Loucy (cell line): ENCODE data around the gene CMTM7.

Source experiments
- H2AFZ ChIP-seq: fragments of 200-600 bp; sonication (generic); 2 replicates; pipeline ENCODE4 v1.6.0; 2016; ENCODE audit warnings: antibody characterized with exemption, mild to moderate bottlenecking, low read length, moderate library complexity
- H3F3A ChIP-seq: fragments of 200-600 bp; 2 replicates; pipeline ENCODE4 v1.6.0; 2016; ENCODE audit warnings: antibody characterized with exemption, low read depth, mild to moderate bottlenecking
- H3K27me3 ChIP-seq: fragments of 200-600 bp; sonication (generic); 2 replicates; pipeline ENCODE4 v1.6.1; 2014; ENCODE audit warnings: low read length, mild to moderate bottlenecking; ENCODE audit not compliant: insufficient read depth, poor library complexity, severe bottlenecking
- H3K36me3 ChIP-seq: fragments of 200-600 bp; sonication (generic); 2 replicates; pipeline ENCODE4 v1.6.1; 2016; ENCODE audit warnings: low read length; ENCODE audit not compliant: insufficient read depth
- H3K4me1 ChIP-seq: fragments of 200-600 bp; sonication (generic); 2 replicates; pipeline ENCODE4 v1.5.1; 2014; ENCODE audit warnings: low read length, mild to moderate bottlenecking; ENCODE audit not compliant: insufficient read depth, poor library complexity, severe bottlenecking
- H3K4me2 ChIP-seq: fragments of 200-600 bp; sonication (generic); 2 replicates; pipeline ENCODE4 v1.6.0; 2014; ENCODE audit warnings: antibody characterized with exemption, low read length, low read depth, mild to moderate bottlenecking; ENCODE audit not compliant: poor library complexity, severe bottlenecking
- H3K4me3 ChIP-seq: fragments of 200-600 bp; sonication (generic); 2 replicates; pipeline ENCODE4 v1.5.1; 2014; ENCODE audit warnings: low read length, mild to moderate bottlenecking, mixed read lengths; ENCODE audit not compliant: poor library complexity, severe bottlenecking
- H3K79me2 ChIP-seq: fragments of 200-600 bp; sonication (generic); 2 replicates; pipeline ENCODE4 v1.6.1; 2014; ENCODE audit warnings: low read length; ENCODE audit not compliant: insufficient read depth
- H3K9ac ChIP-seq: fragments of 200-600 bp; sonication (generic); 2 replicates; pipeline ENCODE4 v1.6.0; 2014; ENCODE audit warnings: mild to moderate bottlenecking, low read depth, low read length, moderate library complexity; ENCODE audit not compliant: poor library complexity, severe bottlenecking
- H3K9me2 ChIP-seq: fragments of 200-600 bp; sonication (generic); replicated peaks from 2 replicates; pipeline ENCODE4 v1.6.1; 2016; ENCODE audit warnings: low read depth, low read length, mixed read lengths
- H3K9me3 ChIP-seq: fragments of 200-600 bp; sonication (generic); 2 replicates; pipeline ENCODE4 v1.6.1; 2014; ENCODE audit warnings: mild to moderate bottlenecking, antibody characterized with exemption, low read length, low read depth; ENCODE audit not compliant: insufficient read depth
- H4K20me1 ChIP-seq: fragments of 200-600 bp; sonication (generic); 2 replicates; pipeline ENCODE4 v1.6.0; 2014; ENCODE audit warnings: antibody characterized with exemption, low read length, mild to moderate bottlenecking; ENCODE audit not compliant: insufficient read depth, poor library complexity, severe bottlenecking
- CTCF ChIP-seq: fragments of 200-600 bp; sonication (generic); conservative IDR thresholded peaks from 2 replicates; pipeline ENCODE4 v1.5.1; 2014; ENCODE audit warnings: mild to moderate bottlenecking, antibody characterized with exemption, low read length
- EZH2phosphoT487 ChIP-seq: fragments of 200-600 bp; IDR thresholded peaks from 2 replicates; pipeline ENCODE4 v1.6.1; 2018; ENCODE audit warnings: antibody characterized with exemption, mild to moderate bottlenecking, moderate library complexity, borderline replicate concordance

CMTM7 gene

GRCh38 chr3:32435911-32436815 is 44.5 kb downstream of the CMTM7 start:
- TF ChIP-seq EZH2phosphoT487 (no peak), CTCF (no peak)
- no peaks in the 10 kb centered on the region; the same call in none of the 2 replicates for H3K79me2 ChIP-seq
- H3K4me1 ChIP-seq = peaks cover 9% of the 10 kb centered on the region
- H3F3A ChIP-seq = no peaks in the 10 kb centered on the region
- no peaks in the 10 kb centered on the region for H3K27me3 ChIP-seq
- H2AFZ ChIP-seq = no peak overlapping the region
- H3K4me3 ChIP-seq = no peak overlapping the region
- H4K20me1 ChIP-seq = no peaks in the 10 kb centered on the region
- no peak overlapping the region for H3K9ac ChIP-seq
- H3K4me2 ChIP-seq = no peak overlapping the region
- no peaks in the 10 kb centered on the region for H3K9me2 ChIP-seq
- no peaks in the 10 kb centered on the region for H3K9me3 ChIP-seq
- no peaks in the 10 kb centered on the region for H3K36me3 ChIP-seq

DNA sequence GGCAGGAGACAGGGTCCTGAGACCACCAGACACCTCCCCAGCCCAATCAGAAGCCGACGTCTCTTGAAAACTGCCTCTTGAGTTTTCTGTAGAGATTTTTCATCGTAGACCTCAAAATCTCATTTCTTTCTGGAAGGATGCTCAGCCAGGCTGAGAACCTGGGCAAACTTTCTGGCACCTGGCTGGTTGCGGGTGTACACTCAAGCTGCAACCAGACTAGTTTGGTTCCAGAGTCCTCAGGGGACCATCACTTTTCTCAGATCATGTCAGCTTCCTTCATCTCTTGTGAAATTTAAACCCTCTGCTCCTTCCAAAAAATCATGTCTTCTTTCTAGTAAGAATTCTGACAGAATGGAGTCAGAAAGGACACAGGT is 45.1 kb downstream of the CMTM7 start:
- Histone ChIP-seq H3K9me3 (no peaks in the 10 kb centered on the region), H3K4me1 (peaks cover 9% of the 10 kb centered on the region), H3K4me2 (no peak overlapping the region), H3K9ac (no peak overlapping the region), H2AFZ (no peak overlapping the region), H4K20me1 (no peaks in the 10 kb centered on the region), H3K27me3 (no peaks in the 10 kb centered on the region), H3K9me2 (no peaks in the 10 kb centered on the region), H3K36me3 (no peaks in the 10 kb centered on the region), H3K79me2 (no peaks in the 10 kb centered on the region; the same call in none of the 2 replicates), H3F3A (no peaks in the 10 kb centered on the region), H3K4me3 (no peak overlapping the region)
- TF ChIP-seq CTCF (no peak), EZH2phosphoT487 (no peak)

GRCh38 chr3:32437896-32438295 is 46.2 kb downstream of the CMTM7 start:
- no peaks in the 10 kb centered on the region for H3F3A ChIP-seq
- no peaks in the 10 kb centered on the region for H4K20me1 ChIP-seq
- H3K27me3 ChIP-seq = no peaks in the 10 kb centered on the region
- H3K9ac ChIP-seq = no peak overlapping the region
- no peak overlapping the region for H2AFZ ChIP-seq
- no peaks in the 10 kb centered on the region for H3K9me3 ChIP-seq
- H3K4me3 ChIP-seq = no peak overlapping the region
- peaks cover 4% of the 10 kb centered on the region; the same call in 1 of the 2 replicates for H3K36me3 ChIP-seq
- no peaks in the 10 kb centered on the region; the same call in none of the 2 replicates for H3K79me2 ChIP-seq
- peaks cover 9% of the 10 kb centered on the region for H3K4me1 ChIP-seq
- no peak overlapping the region for H3K4me2 ChIP-seq
- TF ChIP-seq EZH2phosphoT487 (no peak), CTCF (no peak)
- H3K9me2 ChIP-seq = no peaks in the 10 kb centered on the region
